Measurements from ENCODE around the gene PDHX. TPM values are rescaled to one million over a fixed set of nuclear protein-coding genes. Genes with fewer than 3 reads are reported as not detected.

PDHX gene
- total and polyA plus RNA-seq, 10 of the 15 experiments (the other 5 are each of a cell fraction or from before 2014, with no cell fraction given) = 14.5 to 41.9 (median 28.0) TPM

DNA sequence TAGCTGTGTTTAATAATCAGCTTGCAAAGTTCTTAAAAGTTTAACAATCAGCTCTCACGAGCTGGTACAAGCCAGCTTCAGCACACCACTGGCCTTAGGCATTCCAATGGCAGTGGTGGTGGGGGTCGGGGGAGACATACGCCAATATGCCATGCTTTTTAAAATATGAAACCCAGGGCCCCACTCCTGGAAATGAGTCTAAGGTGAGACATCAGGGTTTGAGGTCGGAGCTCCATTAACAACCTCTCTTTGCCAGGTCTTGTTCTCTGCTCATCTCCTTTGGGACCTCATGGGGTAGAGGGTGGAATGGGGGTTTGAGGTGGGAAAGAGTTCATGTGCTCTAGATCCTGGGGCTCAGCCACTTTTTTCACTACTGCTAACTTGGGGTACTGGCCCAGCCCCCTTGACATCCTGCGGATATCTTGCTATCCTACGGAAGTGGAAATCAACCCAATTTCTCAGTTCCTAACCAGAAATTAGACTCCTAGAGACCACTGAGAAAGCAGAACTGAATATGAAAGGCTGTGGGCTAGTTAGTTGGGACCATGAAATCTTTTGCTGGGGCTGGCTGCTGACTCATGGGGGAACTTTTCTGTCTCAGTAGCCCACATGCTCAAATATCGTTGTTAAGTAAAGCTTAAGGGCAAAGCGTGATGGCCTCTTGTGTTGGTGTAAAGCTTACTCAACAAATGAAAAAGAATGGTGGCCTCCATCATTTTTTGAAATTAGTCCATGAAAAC lies 90.1 kb downstream of the PDHX start:
- no peak overlapping the region for H2AFZ ChIP-seq (ENCODE audit: control insufficient read depth, low read depth, low read length)
- peak overlapping the region; percentile 73 for H3K4me2 ChIP-seq (ENCODE audit: control insufficient read depth, insufficient read depth)
- RAD21 ChIA-PET (ENCODE audit: unreplicated experiment) = interaction anchor here (0.7 to 4.6 kb wide), 33 partner anchors 10 to 369 kb away, joined by 3 to 26 read pairs (median 6); no protein-coding TSS in a partner anchor
- peak; percentile 96 for ATAC-seq
- POLR2A ChIA-PET = interaction anchor here (0.6 to 1.0 kb wide), 2 partner anchors 160 to 265 kb away, joined by 3 read pairs; no protein-coding TSS in a partner anchor
- SMC1A ChIA-PET (ENCODE audit: uncharacterized antibody, unreplicated experiment) = interaction anchor here (0.8 to 15.3 kb wide), 36 partner anchors 9 to 385 kb away, joined by 3 to 234 read pairs (median 5); no protein-coding TSS in a partner anchor
- peaks cover 18% of the 10 kb centered on the region for H3K4me1 ChIP-seq (ENCODE audit: control insufficient read depth, insufficient read depth, low read length)
- no peak overlapping the region for H3K4me3 ChIP-seq
- no TSS peak for BruUV-seq (replicated peaks)
- no peak overlapping the region for H3K9ac ChIP-seq (ENCODE audit: control insufficient read depth, insufficient read depth, low read length)
- H3K9me3 ChIP-seq (replicated peaks; ENCODE audit: control insufficient read depth, insufficient read depth, low read length) = no peaks in the 10 kb centered on the region
- WGBS (ENCODE audit: insufficient coverage, insufficient replicate concordance, low lambda C conversion rate, missing lambda C conversion rate) = 7% methylated on average over 8 of the region's 8 CpGs
- CTCF ChIA-PET = interaction anchor here (0.7 to 7.1 kb wide), 22 partner anchors 9 to 404 kb away, joined by 3 to 48 read pairs (median 4); no protein-coding TSS in a partner anchor
- peak; percentile 89 for FAIRE-seq
- no peaks in the 10 kb centered on the region for H3K27me3 ChIP-seq (replicated peaks in 1 of 2; ENCODE audit: control insufficient read depth in 2 of 2, insufficient read depth in 2 of 2, low read length in 1 of 2)
- intact Hi-C loops (cut with micrococcal nuclease; ENCODE audit: unreplicated experiment) (loop anchor here (1.0 to 2.0 kb wide), 2 partner anchors 71 to 138 kb away; no protein-coding TSS in a partner anchor), in situ Hi-C loops (cut with MboI) (loop anchor here (10.0 kb wide), 1 partner anchor 762 kb away; no protein-coding TSS in a partner anchor)
- peak overlapping the region; percentile 51 for H3K27ac ChIP-seq (ENCODE audit: control insufficient read depth, insufficient read depth)
- H3K79me2 ChIP-seq (ENCODE audit: control insufficient read depth, insufficient read depth, low read length) = no peaks in the 10 kb centered on the region
- DNase-seq (ENCODE audit: low read depth, low spot score) = peak; percentile 95
- no peaks in the 10 kb centered on the region for H3K36me3 ChIP-seq (ENCODE audit: control insufficient read depth in 2 of 2, insufficient read depth in 2 of 2, low read length in 1 of 2)
- no peaks in the 10 kb centered on the region for H4K20me1 ChIP-seq (ENCODE audit: control insufficient read depth, insufficient read depth)
- TF ChIP-seq, protein P1, sequence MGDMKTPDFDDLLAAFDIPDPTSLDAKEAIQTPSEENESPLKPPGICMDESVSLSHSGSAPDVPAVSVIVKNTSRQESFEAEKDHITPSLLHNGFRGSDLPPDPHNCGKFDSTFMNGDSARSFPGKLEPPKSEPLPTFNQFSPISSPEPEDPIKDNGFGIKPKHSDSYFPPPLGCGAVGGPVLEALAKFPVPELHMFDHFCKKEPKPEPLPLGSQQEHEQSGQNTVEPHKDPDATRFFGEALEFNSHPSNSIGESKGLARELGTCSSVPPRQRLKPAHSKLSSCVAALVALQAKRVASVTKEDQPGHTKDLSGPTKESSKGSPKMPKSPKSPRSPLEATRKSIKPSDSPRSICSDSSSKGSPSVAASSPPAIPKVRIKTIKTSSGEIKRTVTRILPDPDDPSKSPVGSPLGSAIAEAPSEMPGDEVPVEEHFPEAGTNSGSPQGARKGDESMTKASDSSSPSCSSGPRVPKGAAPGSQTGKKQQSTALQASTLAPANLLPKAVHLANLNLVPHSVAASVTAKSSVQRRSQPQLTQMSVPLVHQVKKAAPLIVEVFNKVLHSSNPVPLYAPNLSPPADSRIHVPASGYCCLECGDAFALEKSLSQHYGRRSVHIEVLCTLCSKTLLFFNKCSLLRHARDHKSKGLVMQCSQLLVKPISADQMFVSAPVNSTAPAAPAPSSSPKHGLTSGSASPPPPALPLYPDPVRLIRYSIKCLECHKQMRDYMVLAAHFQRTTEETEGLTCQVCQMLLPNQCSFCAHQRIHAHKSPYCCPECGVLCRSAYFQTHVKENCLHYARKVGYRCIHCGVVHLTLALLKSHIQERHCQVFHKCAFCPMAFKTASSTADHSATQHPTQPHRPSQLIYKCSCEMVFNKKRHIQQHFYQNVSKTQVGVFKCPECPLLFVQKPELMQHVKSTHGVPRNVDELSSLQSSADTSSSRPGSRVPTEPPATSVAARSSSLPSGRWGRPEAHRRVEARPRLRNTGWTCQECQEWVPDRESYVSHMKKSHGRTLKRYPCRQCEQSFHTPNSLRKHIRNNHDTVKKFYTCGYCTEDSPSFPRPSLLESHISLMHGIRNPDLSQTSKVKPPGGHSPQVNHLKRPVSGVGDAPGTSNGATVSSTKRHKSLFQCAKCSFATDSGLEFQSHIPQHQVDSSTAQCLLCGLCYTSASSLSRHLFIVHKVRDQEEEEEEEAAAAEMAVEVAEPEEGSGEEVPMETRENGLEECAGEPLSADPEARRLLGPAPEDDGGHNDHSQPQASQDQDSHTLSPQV (IDR thresholded peaks at IDR 0.05) = no peak
- TF ChIP-seq TAF1 (IDR thresholded peaks at IDR 0.05; ENCODE audit: borderline replicate concordance, low read depth, low read length) (no peak), ETV6 (conservative IDR thresholded peaks at IDR 0.05 in 1 of 2, IDR thresholded peaks at IDR 0.05 in 1 of 2; ENCODE audit: borderline replicate concordance in 1 of 2, low read depth in 1 of 2) (peak in 1 of 2 experiments; percentile 100; a peak in 2 of 4 replicates), ZNF622 (IDR thresholded peaks at IDR 0.05) (no peak), JUNB (IDR thresholded peaks at IDR 0.05) (peak; percentile 93), TBL1XR1 (IDR thresholded peaks at IDR 0.05; ENCODE audit: low read depth, low read length) (peak; percentile 99), ZNF217 (IDR thresholded peaks at IDR 0.05) (peak; percentile 83), RBBP5 (conservative IDR thresholded peaks at IDR 0.05) (no peak), RUNX3 (IDR thresholded peaks at IDR 0.05; ENCODE audit: low read length) (peak; percentile 99), RAD21 (IDR thresholded peaks at IDR 0.05; ENCODE audit: insufficient read depth, low read depth, low read length) (no peak; the same call in 1 of the 2 replicates), PAX5 (IDR thresholded peaks at IDR 0.05; ENCODE audit: borderline replicate concordance, low read depth, low read length) (peak; percentile 96)
- TF ChIP-seq, protein P2, sequence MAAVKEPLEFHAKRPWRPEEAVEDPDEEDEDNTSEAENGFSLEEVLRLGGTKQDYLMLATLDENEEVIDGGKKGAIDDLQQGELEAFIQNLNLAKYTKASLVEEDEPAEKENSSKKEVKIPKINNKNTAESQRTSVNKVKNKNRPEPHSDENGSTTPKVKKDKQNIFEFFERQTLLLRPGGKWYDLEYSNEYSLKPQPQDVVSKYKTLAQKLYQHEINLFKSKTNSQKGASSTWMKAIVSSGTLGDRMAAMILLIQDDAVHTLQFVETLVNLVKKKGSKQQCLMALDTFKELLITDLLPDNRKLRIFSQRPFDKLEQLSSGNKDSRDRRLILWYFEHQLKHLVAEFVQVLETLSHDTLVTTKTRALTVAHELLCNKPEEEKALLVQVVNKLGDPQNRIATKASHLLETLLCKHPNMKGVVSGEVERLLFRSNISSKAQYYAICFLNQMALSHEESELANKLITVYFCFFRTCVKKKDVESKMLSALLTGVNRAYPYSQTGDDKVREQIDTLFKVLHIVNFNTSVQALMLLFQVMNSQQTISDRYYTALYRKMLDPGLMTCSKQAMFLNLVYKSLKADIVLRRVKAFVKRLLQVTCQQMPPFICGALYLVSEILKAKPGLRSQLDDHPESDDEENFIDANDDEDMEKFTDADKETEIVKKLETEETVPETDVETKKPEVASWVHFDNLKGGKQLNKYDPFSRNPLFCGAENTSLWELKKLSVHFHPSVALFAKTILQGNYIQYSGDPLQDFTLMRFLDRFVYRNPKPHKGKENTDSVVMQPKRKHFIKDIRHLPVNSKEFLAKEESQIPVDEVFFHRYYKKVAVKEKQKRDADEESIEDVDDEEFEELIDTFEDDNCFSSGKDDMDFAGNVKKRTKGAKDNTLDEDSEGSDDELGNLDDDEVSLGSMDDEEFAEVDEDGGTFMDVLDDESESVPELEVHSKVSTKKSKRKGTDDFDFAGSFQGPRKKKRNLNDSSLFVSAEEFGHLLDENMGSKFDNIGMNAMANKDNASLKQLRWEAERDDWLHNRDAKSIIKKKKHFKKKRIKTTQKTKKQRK (IDR thresholded peaks at IDR 0.05; ENCODE audit: low read depth, low read length) = no peak

Data from GM12878 (cell line).